H1 (cell line): Measurements from ENCODE around the gene MYH9. TPM values are rescaled to one million over a fixed set of nuclear protein-coding genes. Genes with fewer than 3 reads are reported as not detected.
"Not testable (repeated sequence)": the region's sequence is repeated elsewhere in the genome, so short reads cannot be mapped to it uniquely, and the experiment has no call there.

Source experiments
- CTCF ChIA-PET: fragments of 300-600 bp; sonication (Branson Sonifier 250); formaldehyde crosslinking; loops from one replicate; lab custom pipeline; 2021; ENCODE audit not compliant: partially characterized antibody; lab: Charles Lee
- POLR2A ChIA-PET: fragments of 300-600 bp; sonication (Branson Sonifier 250); formaldehyde crosslinking; loops from one replicate; lab custom pipeline; 2021; ENCODE audit warnings: inconsistent platforms; ENCODE audit not compliant: partially characterized antibody; lab: Charles Lee
- DNase-seq, 2 experiments: peaks; one replicate each; pipeline versions ENCODE4 v3.0.0 to v3.0.0-alpha.2; 2010 to 2022; ENCODE audit warnings: low spot score in 2 of 2, low read depth in 1 of 2, mixed read lengths in 1 of 2
- FAIRE-seq: peaks from 2 replicates; lab custom pipeline; 2011; peaks lifted over from hg19 to GRCh38; lab: Jason Lieb, UNC
- H2AFZ ChIP-seq: 2 replicates; pipeline ENCODE4 v1.8.1; 2012; ENCODE audit warnings: low read length, inconsistent platforms
- H2AK5ac ChIP-seq: 2 replicates; pipeline ENCODE4 v1.6.1; 2013; ENCODE audit warnings: low read depth, low read length
- H2BK120ac ChIP-seq: replicated peaks from 2 replicates; pipeline ENCODE3; 2013; ENCODE audit warnings: low read depth, low read length, inconsistent platforms
- H2BK12ac ChIP-seq: 2 replicates; pipeline ENCODE4 v1.6.1; 2013; ENCODE audit warnings: low read depth, low read length
- H2BK15ac ChIP-seq: 2 replicates; pipeline ENCODE4 v1.6.1; 2013; ENCODE audit warnings: low read length
- H2BK20ac ChIP-seq: 2 replicates; pipeline ENCODE4 v1.6.1; 2013; ENCODE audit warnings: low read length
- H2BK5ac ChIP-seq: 2 replicates; pipeline ENCODE4 v1.6.1; 2013; ENCODE audit warnings: low read depth, low read length
- H3K14ac ChIP-seq: 2 replicates; pipeline ENCODE4 v1.6.1; 2013; ENCODE audit warnings: inconsistent platforms; ENCODE audit not compliant: insufficient read length
- H3K18ac ChIP-seq: 2 replicates; pipeline ENCODE4 v1.6.1; 2013; ENCODE audit warnings: low read length; ENCODE audit errors: extremely low read depth
- H3K23ac ChIP-seq: 2 replicates; pipeline ENCODE4 v1.6.1; 2013; ENCODE audit warnings: inconsistent platforms; ENCODE audit not compliant: insufficient read length
- H3K23me2 ChIP-seq: 2 replicates; pipeline ENCODE4 v1.6.1; 2013; ENCODE audit warnings: low read depth, low read length
- H3K27ac ChIP-seq: 2 replicates; pipeline ENCODE4 v1.6.1; 2011; ENCODE audit warnings: low read depth, low read length, inconsistent platforms
- H3K27me3 ChIP-seq, 4 experiments: replicated peaks in 1 of 4; 1 replicate in 1 of 4; 2 replicates in 3 of 4; pipeline versions ENCODE4 v1.6.1 to v1.8.1; 2011 to 2013; ENCODE audit warnings: low read length in 3 of 4, mild to moderate bottlenecking in 3 of 4, inconsistent platforms in 2 of 4, mixed read lengths in 2 of 4, moderate library complexity in 1 of 4; ENCODE audit not compliant: control insufficient read depth in 3 of 4, insufficient read depth in 3 of 4; ENCODE audit errors: extremely low read depth in 1 of 4
- H3K36me3 ChIP-seq, 4 experiments: 2 replicates each; pipeline versions ENCODE4 v1.6.1 to v1.8.1; 2011 to 2013; ENCODE audit warnings: mild to moderate bottlenecking in 4 of 4, low read length in 3 of 4, moderate library complexity in 2 of 4, control low read depth in 1 of 4, inconsistent platforms in 1 of 4; ENCODE audit not compliant: insufficient read depth in 4 of 4, control insufficient read depth in 2 of 4
- H3K4ac ChIP-seq: replicated peaks from 2 replicates; pipeline ENCODE3; 2013; ENCODE audit warnings: low read length, low read depth, mixed read lengths, inconsistent platforms; ENCODE audit not compliant: insufficient read length
- H3K4me1 ChIP-seq, 4 experiments: replicated peaks in 1 of 4; 1 replicate in 1 of 4; 2 replicates in 3 of 4; pipeline versions ENCODE4 v1.6.1 to v1.8.1; 2011 to 2013; ENCODE audit warnings: low read length in 3 of 4, inconsistent platforms in 2 of 4, mixed read lengths in 1 of 4; ENCODE audit not compliant: insufficient read depth in 4 of 4, control insufficient read depth in 3 of 4
- H3K4me2 ChIP-seq, 2 experiments: 2 replicates each; pipeline versions ENCODE4 v1.6.1 to v1.8.1; 2011 to 2013; ENCODE audit warnings: low read depth in 2 of 2, low read length in 2 of 2, control low read depth in 1 of 2, inconsistent platforms in 1 of 2, mild to moderate bottlenecking in 1 of 2; ENCODE audit not compliant: insufficient read depth in 1 of 2
- H3K4me3 ChIP-seq, 4 experiments: fragments of 200-600, 300-600 bp in 1 of 4; sonication (generic), shearing (Covaris generic), sonication (Bioruptor Twin) in 1 of 4; 2 replicates each; pipeline versions ENCODE4 v1.5.1 to v1.8.1; 2011 to 2016; ENCODE audit warnings: low read length in 4 of 4, low read depth in 3 of 4, control low read depth in 2 of 4, inconsistent platforms in 2 of 4, mild to moderate bottlenecking in 2 of 4, mixed read lengths in 1 of 4, moderate library complexity in 1 of 4; ENCODE audit not compliant: insufficient read depth in 2 of 4; ENCODE audit errors: extremely low read depth in 1 of 4
- H3K56ac ChIP-seq: replicated peaks from 2 replicates; pipeline ENCODE3; 2013; ENCODE audit warnings: low read depth, mild to moderate bottlenecking, mixed read lengths, low read length, inconsistent platforms; ENCODE audit not compliant: insufficient read length
- H3K79me1 ChIP-seq: 2 replicates; pipeline ENCODE4 v1.6.1; 2013; ENCODE audit warnings: low read depth, low read length, control low read depth
- H3K79me2 ChIP-seq, 2 experiments: 2 replicates each; pipeline versions ENCODE4 v1.6.1 to v1.8.1; 2012 to 2013; ENCODE audit warnings: low read length in 2 of 2, mild to moderate bottlenecking in 2 of 2, inconsistent platforms in 1 of 2; ENCODE audit not compliant: insufficient read depth in 2 of 2, control insufficient read depth in 1 of 2
- H3K9ac ChIP-seq, 4 experiments: replicated peaks in 1 of 4; 1 replicate in 1 of 4; 2 replicates in 3 of 4; pipeline versions ENCODE4 v1.6.1 to v1.8.1; 2011 to 2013; ENCODE audit warnings: low read depth in 3 of 4, low read length in 3 of 4, control low read depth in 2 of 4, mild to moderate bottlenecking in 2 of 4, moderate library complexity in 2 of 4, inconsistent platforms in 1 of 4; ENCODE audit errors: extremely low read depth in 1 of 4
- H3K9me3 ChIP-seq, 2 experiments: 2 replicates each; pipeline versions ENCODE4 v1.6.1 to v1.8.1; 2012 to 2013; ENCODE audit warnings: mild to moderate bottlenecking in 2 of 2, moderate library complexity in 2 of 2, control low read depth in 1 of 2, inconsistent platforms in 1 of 2, low read depth in 1 of 2, low read length in 1 of 2, mixed read lengths in 1 of 2; ENCODE audit not compliant: insufficient read depth in 2 of 2
- H4K20me1 ChIP-seq, 2 experiments: replicated peaks in 1 of 2; 2 replicates each; pipeline versions ENCODE3 to v1.8.1; 2011 to 2013; ENCODE audit warnings: inconsistent platforms in 2 of 2, low read length in 2 of 2, mild to moderate bottlenecking in 1 of 2; ENCODE audit not compliant: insufficient read depth in 2 of 2, control insufficient read depth in 1 of 2
- H4K5ac ChIP-seq: 2 replicates; pipeline ENCODE4 v1.6.1; 2013; ENCODE audit warnings: low read length, low read depth, mixed read lengths, inconsistent platforms; ENCODE audit not compliant: insufficient read length
- H4K8ac ChIP-seq: 2 replicates; pipeline ENCODE4 v1.8.0; 2013; ENCODE audit warnings: mild to moderate bottlenecking, moderate library complexity, low read length, inconsistent platforms; ENCODE audit not compliant: insufficient read depth; ENCODE audit errors: extremely low read depth
- H4K91ac ChIP-seq: replicated peaks from 2 replicates; pipeline ENCODE3; 2013; ENCODE audit warnings: low read length, mixed read lengths, inconsistent platforms; ENCODE audit not compliant: insufficient read length
- WGBS, 2 experiments: shearing (Covaris generic) in 1 of 2; methylation state at CpG; one replicate each; pipeline versions ENCODE4 v1.1.6 to v1.1.7; 2013 to 2015; ENCODE audit warnings: low lambda C conversion rate in 2 of 2, mixed read lengths in 2 of 2, inconsistent platforms in 1 of 2, low coverage in 1 of 2, missing lambda C conversion rate in 1 of 2; ENCODE audit not compliant: insufficient replicate concordance in 2 of 2, insufficient coverage in 1 of 2, insufficient read length in 1 of 2; ENCODE audit errors: extremely low coverage in 1 of 2, missing lambda C conversion rate in 1 of 2; 5-methylcytosine and 5-hydroxymethylcytosine counted together
- polyA plus RNA-seq, 7 experiments: library from polyadenylated mRNA; depleted of rRNA in 3 of 7; stranded (reverse) in 5 of 7; unstranded in 2 of 7; fragments of >200 nt in 5 of 7; fragments of 200-250 nt in 2 of 7; gene quantifications; 1 replicate in 5 of 7; 2 replicates in 1 of 7; 4 replicates in 1 of 7; pipeline versions ENCODE4 v1.2.1 to v1.2.3, GENCODE V29; 2011 to 2013; ENCODE audit warnings: missing spikeins in 2 of 7, mixed read lengths in 2 of 7
- total RNA-seq: library from RNA; stranded (reverse); fragmentation: NEBNext Ultra II Directional; extraction: Animal tissue kit (Norgen Biotek cat#: 25700); gene quantifications from 2 replicates; pipeline ENCODE4 v1.2.1, GENCODE V29; 2021

Gene MYH9
- total and polyA plus RNA-seq, 2 of the 8 experiments (the other 6 are each of a cell fraction or from before 2014, with no cell fraction given), result 24.9 to 322 TPM

- ChIA-PET CTCF (interaction anchor here (0.7 to 1.4 kb wide), 4 partner anchors 15 to 59 kb away, joined by 3 to 4 read pairs (median 3); no protein-coding TSS in a partner anchor), POLR2A (interaction anchor here (2.0 kb wide), 1 partner anchor 17 kb away, joined by 5 read pairs; no protein-coding TSS in a partner anchor)
- H2BK120ac ChIP-seq, H2AFZ ChIP-seq, H4K91ac ChIP-seq, H3K18ac ChIP-seq, H3K56ac ChIP-seq, H3K27ac ChIP-seq, H4K20me1 ChIP-seq, H3K9ac ChIP-seq, H3K23ac ChIP-seq, H3K4me3 ChIP-seq, H4K8ac ChIP-seq, FAIRE-seq, H3K27me3 ChIP-seq, H3K36me3 ChIP-seq, H3K23me2 ChIP-seq, H2BK12ac ChIP-seq, H3K79me2 ChIP-seq, H2AK5ac ChIP-seq, H2BK15ac ChIP-seq, DNase-seq, H3K14ac ChIP-seq, H3K4ac ChIP-seq, H4K5ac ChIP-seq, H3K4me2 ChIP-seq, H3K79me1 ChIP-seq, H2BK5ac ChIP-seq, H3K9me3 ChIP-seq, H2BK20ac ChIP-seq: not testable (repeated sequence)
- peaks cover 0 to 13% (median 9%) of the 10 kb centered on the region in 4 experiments; a peak in 5 of 7 replicates for H3K4me1 ChIP-seq
- WGBS, 2 experiments, result 99% methylated on average over 8 of the region's 11 CpGs; no CpG with 5 or more reads in 1 of the 2 experiments
Measured at GRCh38 chr22:36427952-36428351, 40.2 kb upstream of the MYH9 start.
